Right lobe of liver (tissue), 4 donors: ENCODE measurements around the gene CPNE4.

Experiments
- CTCF ChIP-seq, 4 donors: fragments of 200-600 bp in 3 of 4; fragments of 450-650 bp in 1 of 4; IDR thresholded peaks; one replicate each; pipeline versions ENCODE4 v1.5.1 to v1.8.0; 2016 to 2022; ENCODE audit warnings: antibody characterized with exemption in 4 of 4, mild to moderate bottlenecking in 2 of 4
- POLR2A ChIP-seq: fragments of 450-650 bp; IDR thresholded peaks from one replicate; pipeline ENCODE4 v1.6.1; 2017; ENCODE audit warnings: antibody characterized with exemption, mild to moderate bottlenecking
- donor health status: DM: no; HTN: no; CAD: no.
- donor health status: DM: no; HTN: no; CAD: no.
- donor health status: DM: no; HTN: yes; CAD: no.

- TF ChIP-seq POLR2A (no peak), CTCF (IDR thresholded peaks at IDR 0.05) (no peak)
These were observed 14.8 kb downstream of the CPNE4 start for GRCh38 chr3:132020058-132020457.
